Measurements from ENCODE around the gene AXIN2.

- TF ChIP-seq, protein P1, sequence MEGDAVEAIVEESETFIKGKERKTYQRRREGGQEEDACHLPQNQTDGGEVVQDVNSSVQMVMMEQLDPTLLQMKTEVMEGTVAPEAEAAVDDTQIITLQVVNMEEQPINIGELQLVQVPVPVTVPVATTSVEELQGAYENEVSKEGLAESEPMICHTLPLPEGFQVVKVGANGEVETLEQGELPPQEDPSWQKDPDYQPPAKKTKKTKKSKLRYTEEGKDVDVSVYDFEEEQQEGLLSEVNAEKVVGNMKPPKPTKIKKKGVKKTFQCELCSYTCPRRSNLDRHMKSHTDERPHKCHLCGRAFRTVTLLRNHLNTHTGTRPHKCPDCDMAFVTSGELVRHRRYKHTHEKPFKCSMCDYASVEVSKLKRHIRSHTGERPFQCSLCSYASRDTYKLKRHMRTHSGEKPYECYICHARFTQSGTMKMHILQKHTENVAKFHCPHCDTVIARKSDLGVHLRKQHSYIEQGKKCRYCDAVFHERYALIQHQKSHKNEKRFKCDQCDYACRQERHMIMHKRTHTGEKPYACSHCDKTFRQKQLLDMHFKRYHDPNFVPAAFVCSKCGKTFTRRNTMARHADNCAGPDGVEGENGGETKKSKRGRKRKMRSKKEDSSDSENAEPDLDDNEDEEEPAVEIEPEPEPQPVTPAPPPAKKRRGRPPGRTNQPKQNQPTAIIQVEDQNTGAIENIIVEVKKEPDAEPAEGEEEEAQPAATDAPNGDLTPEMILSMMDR (IDR thresholded peaks at IDR 0.05) = no peak
- no peak for TF ChIP-seq POLR2A (IDR thresholded peaks at IDR 0.05)
- no peak for TF ChIP-seq EP300 (IDR thresholded peaks at IDR 0.05)
Measured at GRCh38 chr17:65514541-65514940, 46.9 kb downstream of the AXIN2 start.

All from ovary (tissue), 3 donors.